K562 (cell line): Measurements from ENCODE around the gene TMEM108. TPM values are rescaled to one million over a fixed set of nuclear protein-coding genes. Genes with fewer than 3 reads are reported as not detected.

ENCODE experiments used
- ATAC-seq: fragments of 200-7000 bp; cut with Tn5 transposase; 3 replicates; pipeline ENCODE4 v1.9.1; 2020; ENCODE audit warnings: moderate library complexity
- BruUV-seq: library from RNA; stranded (reverse); fragments of 400-500 nt; replicated peaks from 2 replicates; lab custom pipeline; 2021; lab: Mats Ljungman, UMichigan
- CTCF ChIA-PET: fragments of 300-600 bp; formaldehyde crosslinking; extraction: SDS; loops from one replicate; lab custom pipeline; 2021; ENCODE audit warnings: low intra/inter-chr PET ratio; lab: Yijun Ruan, JAX
- POLR2A ChIA-PET: fragments of 300-600, 350-650 bp; sonication (Branson Sonifier 250); formaldehyde crosslinking; extraction: SDS; loops from one replicate; lab custom pipeline; 2021; ENCODE audit warnings: antibody characterized with exemption, inconsistent platforms; lab: Yijun Ruan, JAX
- DNase-seq, 4 experiments: peaks; one replicate each; pipeline versions ENCODE4 v3.0.0 to v3.0.0-alpha.2; 2011 to 2018; ENCODE audit warnings: low spot score in 3 of 4, mixed read lengths in 3 of 4; ENCODE audit errors: extremely low read depth in 1 of 4
- FAIRE-seq: peaks from 2 replicates; lab custom pipeline; 2011; peaks lifted over from hg19 to GRCh38; lab: Jason Lieb, UNC
- H2AFZ ChIP-seq: 2 replicates; pipeline ENCODE4 v1.6.0; 2011; ENCODE audit warnings: low read depth, low read length, control low read depth, inconsistent platforms
- H3K27ac ChIP-seq: fragments of 200-600 bp; 3 replicates; pipeline ENCODE4 v1.8.0; 2011; ENCODE audit warnings: low read depth, mild to moderate bottlenecking, control low read depth, inconsistent platforms, low read length, moderate library complexity, mixed read lengths; ENCODE audit errors: extremely low read depth
- H3K27me3 ChIP-seq, 2 experiments: fragments of 300-600 bp in 1 of 2; 2 replicates in 1 of 2; 3 replicates in 1 of 2; pipeline versions ENCODE4 v1.6.0 to v1.8.0; 2011; ENCODE audit warnings: inconsistent platforms in 2 of 2, low read length in 2 of 2, mild to moderate bottlenecking in 1 of 2, mixed read lengths in 1 of 2, moderate library complexity in 1 of 2; ENCODE audit not compliant: control insufficient read depth in 2 of 2, insufficient read depth in 2 of 2
- H3K36me3 ChIP-seq: fragments of 300-600 bp; 3 replicates; pipeline ENCODE4 v1.8.0; 2011; ENCODE audit warnings: mild to moderate bottlenecking, low read length, inconsistent platforms; ENCODE audit not compliant: control insufficient read depth, insufficient read depth
- H3K4me1 ChIP-seq, 2 experiments: fragments of 200-600 bp in 1 of 2; replicated peaks in 1 of 2; 2 replicates in 1 of 2; 3 replicates in 1 of 2; pipeline versions ENCODE4 v1.5.1 to v1.8.0; 2011; ENCODE audit warnings: inconsistent platforms in 2 of 2, low read length in 2 of 2, mild to moderate bottlenecking in 1 of 2, mixed read lengths in 1 of 2, moderate library complexity in 1 of 2; ENCODE audit not compliant: control insufficient read depth in 2 of 2, insufficient read depth in 2 of 2
- H3K4me2 ChIP-seq: 2 replicates; pipeline ENCODE4 v1.6.1; 2011; ENCODE audit warnings: low read length, control low read depth, inconsistent platforms, mixed read lengths; ENCODE audit not compliant: insufficient read depth
- H3K4me3 ChIP-seq: fragments of 200-600 bp; sonication (generic), shearing (Covaris generic); 2 replicates; pipeline ENCODE4 v1.5.1; 2016; ENCODE audit warnings: control low read depth, inconsistent platforms
- H3K79me2 ChIP-seq: fragments of 200-600 bp; 3 replicates; pipeline ENCODE4 v1.8.0; 2011; ENCODE audit warnings: low read length, inconsistent platforms; ENCODE audit not compliant: control insufficient read depth, insufficient read depth
- H3K9ac ChIP-seq, 2 experiments: 2 replicates each; pipeline versions ENCODE4 v1.6.0 to v1.6.1; 2011; ENCODE audit warnings: low read depth in 2 of 2, low read length in 2 of 2, control low read depth in 1 of 2, inconsistent platforms in 1 of 2, mild to moderate bottlenecking in 1 of 2, mixed read lengths in 1 of 2; ENCODE audit not compliant: insufficient read depth in 1 of 2
- H3K9me1 ChIP-seq: one replicate; pipeline ENCODE4 v1.6.0; 2011; ENCODE audit warnings: inconsistent platforms, mild to moderate bottlenecking, low read length, moderate library complexity; ENCODE audit not compliant: control insufficient read depth, insufficient read depth
- H3K9me3 ChIP-seq: replicated peaks from 2 replicates; pipeline ENCODE4 v1.5.1; 2011; ENCODE audit warnings: low read depth, low read length, inconsistent platforms; ENCODE audit not compliant: control insufficient read depth, insufficient read depth
- H4K20me1 ChIP-seq: replicated peaks from 2 replicates; pipeline ENCODE4 v1.6.1; 2011; ENCODE audit warnings: low read length, inconsistent platforms, mixed read lengths; ENCODE audit not compliant: control insufficient read depth, insufficient read depth
- CEBPB ChIP-seq: fragments of 450-650 bp; IDR thresholded peaks from 2 replicates; pipeline ENCODE4 v1.6.1; 2016; ENCODE audit warnings: missing genetic modification characterization, missing compliant biosample characterization
- DNMT1 ChIP-seq: fragments of 450-650 bp; IDR thresholded peaks from 2 replicates; pipeline ENCODE4 v1.6.1; 2016; ENCODE audit warnings: antibody characterized with exemption, mild to moderate bottlenecking
- EZH2 ChIP-seq: IDR thresholded peaks from 2 replicates; pipeline ENCODE4 v1.6.1; 2012; ENCODE audit warnings: low read depth, mild to moderate bottlenecking, inconsistent platforms, low read length, borderline replicate concordance
- GABPA ChIP-seq: fragments of 200-800 bp; sonication (Bioruptor generic); conservative IDR thresholded peaks from 2 replicates; pipeline ENCODE4 v1.6.1; 2016; ENCODE audit warnings: low read depth, missing genetic modification characterization, missing compliant biosample characterization
- KAT8 ChIP-seq: fragments of 450-650 bp; IDR thresholded peaks from 2 replicates; pipeline ENCODE4 v1.6.1; 2016; ENCODE audit warnings: low read depth, mild to moderate bottlenecking
- NUFIP1 ChIP-seq: fragments of 450-650 bp; IDR thresholded peaks from 2 replicates; pipeline ENCODE4 v1.6.1; 2018; ENCODE audit not compliant: partially characterized antibody
- RFX1 ChIP-seq: fragments of 450-650 bp; IDR thresholded peaks from 2 replicates; pipeline ENCODE4 v1.6.1; 2016; ENCODE audit warnings: mild to moderate bottlenecking, moderate library complexity
- SIN3A ChIP-seq, 2 experiments: fragments of 150-350 bp in 1 of 2; IDR thresholded peaks; 2 replicates each; pipeline ENCODE4 v1.6.1; 2011 to 2016; ENCODE audit warnings: borderline replicate concordance in 2 of 2, low read depth in 2 of 2, low read length in 2 of 2, mild to moderate bottlenecking in 2 of 2, moderate library complexity in 2 of 2; ENCODE audit not compliant: control insufficient read depth in 1 of 2
- SP2 ChIP-seq: IDR thresholded peaks from 2 replicates; pipeline ENCODE4 v1.6.1; 2011; ENCODE audit warnings: mild to moderate bottlenecking, low read depth, low read length, moderate library complexity; ENCODE audit not compliant: poor library complexity, severe bottlenecking; ENCODE audit errors: extremely low read depth
- ZNF212 ChIP-seq: fragments of 450-650 bp; formaldehyde crosslinking; IDR thresholded peaks from 2 replicates; pipeline ENCODE4 v1.4.0; 2020; ENCODE audit warnings: mild to moderate bottlenecking
- ZNF518B ChIP-seq: fragments of 250-450 bp; sonication (Bioruptor Pico); IDR thresholded peaks from 2 replicates; pipeline ENCODE4 v1.5.0; 2021; ENCODE audit warnings: mild to moderate bottlenecking, moderate library complexity
- ZNF695 ChIP-seq: fragments of 450-650 bp; formaldehyde crosslinking; IDR thresholded peaks from 2 replicates; pipeline ENCODE4 v1.4.0; 2020; ENCODE audit warnings: mild to moderate bottlenecking, moderate library complexity
- ZNF785 ChIP-seq: fragments of 250-450 bp; sonication (Bioruptor Pico); IDR thresholded peaks from 2 replicates; pipeline ENCODE4 v1.4.0; 2020; ENCODE audit warnings: mild to moderate bottlenecking
- WGBS: fragments of 100-300 bp; shearing (Covaris generic); methylation state at CpG from one replicate; pipeline ENCODE4 v1.1.6; 2016; ENCODE audit warnings: low coverage, mixed read lengths; ENCODE audit not compliant: insufficient coverage; ENCODE audit errors: missing lambda C conversion rate; 5-methylcytosine and 5-hydroxymethylcytosine counted together
- in situ Hi-C: fragments of 300-500 bp; cut with MboI; formaldehyde crosslinking; loops from 4 replicates; pipeline ENCODE4 v1.15.0; 2018; ENCODE audit warnings: inconsistent platforms, mixed read lengths
- intact Hi-C: fragments of 100-400 bp; cut with micrococcal nuclease; formaldehyde crosslinking; loops from 2 replicates; pipeline ENCODE4 v1.14.2; 2022
- polyA plus RNA-seq, 8 experiments: library from polyadenylated mRNA; depleted of rRNA in 4 of 8; stranded (reverse) in 5 of 8; unstranded in 3 of 8; fragments of >200 nt; fragmentation: Nextera tagmentation in 2 of 8; fragmentation: Illumina TruSeq in 1 of 8; extraction: Ambion mirVana in 2 of 8; extraction: Trizol in 1 of 8; gene quantifications; 2 replicates each; pipeline versions ENCODE4 v1.2.1 to v1.2.3, GENCODE V29; 2011 to 2014; ENCODE audit warnings: inconsistent platforms in 1 of 8, missing spikeins in 1 of 8
- total RNA-seq, 7 experiments: library from RNA; depleted of rRNA in 6 of 7; stranded (reverse); fragments of >200 nt in 6 of 7; fragmentation: Illumina TruSeq in 2 of 7; extraction: Trizol in 2 of 7; gene quantifications; 2 replicates each; pipeline versions ENCODE4 v1.2.1 to v1.2.3, GENCODE V29; 2011 to 2021; ENCODE audit warnings: low replicate concordance in 1 of 7

TMEM108 gene
- total and polyA plus RNA-seq, 9 of the 15 experiments (the other 6 are each of a cell fraction or from before 2014, with no cell fraction given) = 0.65 to 11.1 (median 3.4) TPM

GRCh38 chr3:133117342-133117741 lies 79.2 kb downstream of the TMEM108 start:
- no peaks in the 10 kb centered on the region for H3K4me1 ChIP-seq
- no peaks in the 10 kb centered on the region for H3K27me3 ChIP-seq
- H2AFZ ChIP-seq = no peak overlapping the region
- H3K4me3 ChIP-seq = no peak overlapping the region
- TF ChIP-seq ZNF695 (CRISPR knock-in tag) = no peak
- peak; percentile 35; the same call in 1 of the 2 replicates for TF ChIP-seq RFX1
- BruUV-seq = no TSS peak
- no peaks in the 10 kb centered on the region for H3K79me2 ChIP-seq
- in situ Hi-C loops (no loop called here), intact Hi-C loops (no loop called here)
- H3K9ac ChIP-seq = no peak overlapping the region
- no peak overlapping the region for H3K4me2 ChIP-seq
- FAIRE-seq (no peak), DNase-seq (no peak), ATAC-seq (no peak)
- no peaks in the 10 kb centered on the region for H4K20me1 ChIP-seq
- no peak overlapping the region for H3K27ac ChIP-seq
- no peaks in the 10 kb centered on the region for H3K9me3 ChIP-seq
- ChIA-PET CTCF (no interaction called here), POLR2A (no interaction called here)
- no peaks in the 10 kb centered on the region for H3K9me1 ChIP-seq
- no peaks in the 10 kb centered on the region for H3K36me3 ChIP-seq

GRCh38 chr3:133119176-133119575 lies 81.0 kb downstream of the TMEM108 start:
- FAIRE-seq (no peak), DNase-seq (no peak), ATAC-seq (no peak)
- no peaks in the 10 kb centered on the region for H3K79me2 ChIP-seq
- no peak overlapping the region for H3K27ac ChIP-seq
- no peaks in the 10 kb centered on the region for H3K9me1 ChIP-seq
- H3K27me3 ChIP-seq = no peaks in the 10 kb centered on the region
- POLR2A ChIA-PET = no interaction called here
- no peaks in the 10 kb centered on the region; a peak in 1 of 5 replicates for H3K4me1 ChIP-seq
- WGBS = 33% methylated on average over 1 of the region's 2 CpGs
- no peaks in the 10 kb centered on the region for H4K20me1 ChIP-seq
- no peak overlapping the region for H3K4me2 ChIP-seq
- CTCF ChIA-PET = no interaction called here
- no peak overlapping the region for H2AFZ ChIP-seq
- TF ChIP-seq EZH2 (no peak), SP2 (no peak), ZNF212 (CRISPR knock-in tag) (no peak), NUFIP1 (no peak), KAT8 (no peak), ZNF518B (CRISPR knock-in tag) (no peak), ZNF785 (CRISPR knock-in tag) (no peak), CEBPB (tag) (no peak), SIN3A (IDR thresholded peaks at IDR 0.05; ENCODE audit: borderline replicate concordance in 2 of 2, control insufficient read depth in 1 of 2, low read depth in 2 of 2, low read length in 2 of 2) (no peak), GABPA (tag) (no peak), DNMT1 (no peak)
- no peaks in the 10 kb centered on the region for H3K36me3 ChIP-seq
- intact Hi-C loops = no loop called here
- no TSS peak for BruUV-seq
- no peak overlapping the region for H3K4me3 ChIP-seq
- no peaks in the 10 kb centered on the region for H3K9me3 ChIP-seq
- in situ Hi-C loops = no loop called here
- no peak overlapping the region for H3K9ac ChIP-seq
